T-cell (primary cell): ENCODE measurements around the gene TFEC. TPM values are rescaled to one million over a fixed set of nuclear protein-coding genes. Genes with fewer than 3 reads are reported as not detected.

ENCODE experiments used
- total RNA-seq, 35 experiments: library from RNA in 6 of 35; stranded (reverse) in 6 of 35; fragments of 120-200 nt in 1 of 35; gene quantifications; one replicate each; pipeline versions ENCODE4 v1.2.1 to v1.2.4 and lab custom pipeline; 2013 to 2026

Gene TFEC
- total RNA-seq, 5 donors from 2014 or later (not counting 1 experiment from before 2014, with no cell fraction given), result 0.19 to 0.51 (median 0.33) TPM

Other genes starting within 250 kb of the TFEC start
- 100 to 1,000 TPM; 101 to 132 (median 117) TPM for gene TES, start 179.8 kb upstream of the TFEC start, total RNA-seq